Measurements from ENCODE around the gene NFATC2.

DNA sequence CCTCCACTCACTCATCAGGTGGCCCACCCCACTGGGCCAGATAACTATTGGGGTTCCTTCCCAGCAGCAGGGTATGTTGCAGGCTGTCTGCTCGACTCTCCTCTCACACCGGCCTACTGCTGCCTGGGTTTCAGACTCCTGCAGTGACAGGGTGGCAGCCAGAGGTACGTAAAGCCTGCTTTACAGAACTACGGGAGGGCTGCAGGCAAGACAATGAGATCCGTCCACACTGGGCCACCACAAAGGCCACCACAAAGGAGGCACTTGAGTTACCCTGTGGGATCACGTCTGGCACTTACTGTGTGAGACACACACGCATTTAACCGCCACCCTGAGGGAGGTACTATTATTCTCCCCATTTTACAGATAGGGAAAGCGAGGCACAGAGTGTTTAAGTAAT lies 78.5 kb downstream of the NFATC2 start:
- TF ChIP-seq RARB (CRISPR knock-in tag; IDR thresholded peaks at IDR 0.05) (no peak), PATZ1 (CRISPR knock-in tag; IDR thresholded peaks at IDR 0.05; ENCODE audit: borderline replicate concordance) (no peak), ISL1 (CRISPR knock-in tag; IDR thresholded peaks at IDR 0.05) (no peak), BACH2 (CRISPR knock-in tag; IDR thresholded peaks at IDR 0.05; ENCODE audit: borderline replicate concordance) (no peak), ZNF8 (CRISPR knock-in tag; IDR thresholded peaks at IDR 0.05) (no peak), TOX (CRISPR knock-in tag; IDR thresholded peaks at IDR 0.05; ENCODE audit: borderline replicate concordance) (no peak), ZFP3 (CRISPR knock-in tag; IDR thresholded peaks at IDR 0.05) (no peak), ZC3H10 (CRISPR knock-in tag; IDR thresholded peaks at IDR 0.05) (no peak), ESRRG (CRISPR knock-in tag; IDR thresholded peaks at IDR 0.05) (no peak)
